CD4-positive, alpha-beta T cell treated with Interleukin-2 at 100 ng/mL for 4 hours (primary cell): ENCODE measurements around the gene PRPF4.
A peak's percentile ranks its signal among the peaks of the same experiment; 100 is the strongest.
"Not testable (repeated sequence)": the region's sequence is repeated elsewhere in the genome, so short reads cannot be mapped to it uniquely, and the experiment has no call there.

ENCODE experiments used
- DNase-seq: peaks from one replicate; pipeline ENCODE4 v3.0.0-alpha.2; 2020; ENCODE audit warnings: low spot score

PRPF4 gene

GRCh38 chr9:113275157-113276131 lies at the start of gene PRPF4, which contains the start of gene CDC26:
TSS of gene PRPF4 (plus strand) at chr9:113275658. CDS start at chr9:113275744, 86 bp downstream.
TSS of gene CDC26 (minus strand) at chr9:113275572. CDS start at chr9:113272507, 3,065 bp downstream.
- peak; percentile 95 for DNase-seq

GRCh38 chr9:113227436-113227835 lies 48.0 kb upstream of the PRPF4 start:
- DNase-seq = no peak

GRCh38 chr9:113228130-113228665 lies 47.3 kb upstream of the PRPF4 start:
- no peak for DNase-seq

- DNase-seq = no peak
Observed at GRCh38 chr9:113231701-113232100, 43.8 kb upstream of the PRPF4 start.

GRCh38 chr9:113235701-113236255 lies 39.7 kb upstream of the PRPF4 start:
- DNase-seq = not testable (repeated sequence)

- no peak for DNase-seq
Observed at GRCh38 chr9:113237026-113237425, 38.4 kb upstream of the PRPF4 start.

- DNase-seq = no peak
Observed at GRCh38 chr9:113238202-113238858, 37.1 kb upstream of the PRPF4 start.

- no peak for DNase-seq
Observed at GRCh38 chr9:113238859-113239232, 36.6 kb upstream of the PRPF4 start.

GRCh38 chr9:113241161-113241560 lies 34.3 kb upstream of the PRPF4 start:
- DNase-seq = no peak

- DNase-seq = no peak
Observed at GRCh38 chr9:113244556-113244955, 30.9 kb upstream of the PRPF4 start.

GRCh38 chr9:113245894-113246293 lies 29.6 kb upstream of the PRPF4 start:
- no peak for DNase-seq

GRCh38 chr9:113246928-113247327 lies 28.5 kb upstream of the PRPF4 start:
- DNase-seq = no peak

- DNase-seq = no peak
Observed at GRCh38 chr9:113247640-113248039, 27.8 kb upstream of the PRPF4 start.

- DNase-seq = not testable (repeated sequence)
Observed at GRCh38 chr9:113249661-113250060, 25.8 kb upstream of the PRPF4 start.

GRCh38 chr9:113250807-113251206 lies 24.7 kb upstream of the PRPF4 start:
- no peak for DNase-seq

GRCh38 chr9:113254991-113255390 lies 20.5 kb upstream of the PRPF4 start:
- no peak for DNase-seq

- no peak for DNase-seq
Observed at GRCh38 chr9:113255438-113255837, 20.0 kb upstream of the PRPF4 start.

- no peak for DNase-seq
Observed at GRCh38 chr9:113257863-113258262, 17.6 kb upstream of the PRPF4 start.

- no peak for DNase-seq
Observed at GRCh38 chr9:113258282-113258681, 17.2 kb upstream of the PRPF4 start.

GRCh38 chr9:113261917-113262671 lies 13.4 kb upstream of the PRPF4 start:
- no peak for DNase-seq

GRCh38 chr9:113266174-113266573 lies 9.3 kb upstream of the PRPF4 start:
- no peak for DNase-seq
